Lung (tissue), 12 donors: ENCODE results near the gene BICC1. TPM values are rescaled to one million over a fixed set of nuclear protein-coding genes. Genes with fewer than 3 reads are reported as not detected.

Experiments used
- ATAC-seq: fragments of 200-7000 bp; cut with Tn5 transposase; one replicate; pipeline ENCODE4 v1.9.1; 2020; ENCODE audit warnings: moderate number of reproducible peaks; ENCODE audit not compliant: insufficient read depth, low FRiP score
- DNase-seq, 3 donors: peaks; one replicate each; pipeline ENCODE4 v3.0.0-alpha.2; 2013 to 2017
- H3K27ac ChIP-seq, 2 donors: one replicate each; pipeline ENCODE4 v1.5.1; 2013; ENCODE audit warnings: mild to moderate bottlenecking in 2 of 2, moderate library complexity in 2 of 2, control low read depth in 1 of 2, inconsistent platforms in 1 of 2, low read depth in 1 of 2, low read length in 1 of 2
- H3K27me3 ChIP-seq, 3 donors: one replicate each; pipeline ENCODE4 v1.5.1; 2013; ENCODE audit warnings: low read length in 2 of 3; ENCODE audit not compliant: control insufficient read depth in 3 of 3, insufficient read depth in 3 of 3
- H3K36me3 ChIP-seq, 4 donors: one replicate each; pipeline ENCODE4 v1.5.1; 2013; ENCODE audit warnings: low read length in 4 of 4, mild to moderate bottlenecking in 1 of 4, moderate library complexity in 1 of 4; ENCODE audit not compliant: control insufficient read depth in 4 of 4, insufficient read depth in 4 of 4
- H3K4me1 ChIP-seq, 5 donors: one replicate each; pipeline ENCODE4 v1.5.1; 2013; ENCODE audit warnings: low read length in 5 of 5, mild to moderate bottlenecking in 2 of 5, moderate library complexity in 1 of 5; ENCODE audit not compliant: control insufficient read depth in 5 of 5, insufficient read depth in 5 of 5
- H3K4me3 ChIP-seq: one replicate; pipeline ENCODE4 v1.5.1; 2013; ENCODE audit warnings: mild to moderate bottlenecking, control low read depth, moderate library complexity
- H3K9ac ChIP-seq, 2 donors: one replicate each; pipeline ENCODE4 v1.5.1; 2013; ENCODE audit warnings: low read length in 2 of 2, control low read depth in 1 of 2; ENCODE audit not compliant: insufficient read depth in 1 of 2
- H3K9me3 ChIP-seq, 4 donors: one replicate each; pipeline ENCODE4 v1.5.1; 2013; ENCODE audit warnings: low read length in 3 of 4, mild to moderate bottlenecking in 1 of 4, moderate library complexity in 1 of 4; ENCODE audit not compliant: control insufficient read depth in 4 of 4, insufficient read depth in 3 of 4
- whole genome bisulfite sequencing, 2 donors: extraction: QIAGEN DNeasy Blood & Tissue Kit; methylation state at CpG; one replicate each; pipeline ENCODE4 v1.1.7; 2013; 5-methylcytosine and 5-hydroxymethylcytosine counted together
- polyA plus RNA-seq, 2 donors: library from polyadenylated mRNA; stranded (reverse); fragments of 200-250 nt; gene quantifications; one replicate each; pipeline ENCODE4 v1.2.1, GENCODE V29; 2013
- total RNA-seq, 2 donors: library from RNA; depleted of rRNA in 1 of 2; stranded (reverse); fragments of >200 nt in 1 of 2; gene quantifications; one replicate each; pipeline ENCODE4 v1.2.1, GENCODE V29; 2014 to 2021
- TF ChIP-seq, protein P1 (sequence below): IDR thresholded peaks from 2 replicates; pipeline ENCODE4 v1.5.1; 2012; ENCODE audit warnings: mild to moderate bottlenecking; ENCODE audit errors: control extremely low read depth, extremely low read depth
- donor health status: control.
- donor health status: control.
- donor health status: Bipolar disorder and iron deficiency.
- donor health status: healthy.
- donor health status: DM: yes; HTN: yes; CAD: no.

BICC1 gene
- total and polyA plus RNA-seq, 4 donors, result 2.3 to 43.1 (median 5.9) TPM

DNA sequence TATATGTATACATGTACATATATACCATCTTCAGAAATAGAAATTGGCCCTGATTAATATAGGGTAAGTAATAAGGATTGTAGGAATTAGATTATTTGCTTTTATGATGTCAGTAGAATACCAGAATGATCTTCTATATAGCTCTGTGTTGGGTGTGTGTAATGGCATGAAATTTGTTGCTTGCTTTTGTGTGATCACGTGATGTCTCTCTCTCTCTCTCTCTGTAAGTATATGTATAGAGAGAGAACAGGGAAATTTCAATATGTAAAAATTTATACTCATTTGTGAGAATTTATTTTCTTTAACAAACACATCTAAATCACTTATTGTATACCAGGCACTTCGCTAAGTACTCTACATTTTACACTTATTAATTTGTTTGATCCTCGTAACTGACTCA is 272.7 kb downstream of the BICC1 start:
- Histone ChIP-seq H3K4me1 (peaks cover 0 to 35% (median 12%) of the 10 kb centered on the region in 5 donors), H3K27me3 (no peaks in the 10 kb centered on the region), H3K9me3 (no peaks in the 10 kb centered on the region), H3K4me3 (no peak overlapping the region), H3K27ac (no peak overlapping the region), H3K9ac (no peak overlapping the region), H3K36me3 (peaks cover 0 to 19% (median 0%) of the 10 kb centered on the region in 4 donors)
- TF ChIP-seq, protein P1, sequence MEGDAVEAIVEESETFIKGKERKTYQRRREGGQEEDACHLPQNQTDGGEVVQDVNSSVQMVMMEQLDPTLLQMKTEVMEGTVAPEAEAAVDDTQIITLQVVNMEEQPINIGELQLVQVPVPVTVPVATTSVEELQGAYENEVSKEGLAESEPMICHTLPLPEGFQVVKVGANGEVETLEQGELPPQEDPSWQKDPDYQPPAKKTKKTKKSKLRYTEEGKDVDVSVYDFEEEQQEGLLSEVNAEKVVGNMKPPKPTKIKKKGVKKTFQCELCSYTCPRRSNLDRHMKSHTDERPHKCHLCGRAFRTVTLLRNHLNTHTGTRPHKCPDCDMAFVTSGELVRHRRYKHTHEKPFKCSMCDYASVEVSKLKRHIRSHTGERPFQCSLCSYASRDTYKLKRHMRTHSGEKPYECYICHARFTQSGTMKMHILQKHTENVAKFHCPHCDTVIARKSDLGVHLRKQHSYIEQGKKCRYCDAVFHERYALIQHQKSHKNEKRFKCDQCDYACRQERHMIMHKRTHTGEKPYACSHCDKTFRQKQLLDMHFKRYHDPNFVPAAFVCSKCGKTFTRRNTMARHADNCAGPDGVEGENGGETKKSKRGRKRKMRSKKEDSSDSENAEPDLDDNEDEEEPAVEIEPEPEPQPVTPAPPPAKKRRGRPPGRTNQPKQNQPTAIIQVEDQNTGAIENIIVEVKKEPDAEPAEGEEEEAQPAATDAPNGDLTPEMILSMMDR, result no peak
- DNase-seq, result no peak
- ATAC-seq, result no peak
- 94 to 95% methylated on average over 3 of the region's 3 CpGs for WGBS, 2 donors

DNA sequence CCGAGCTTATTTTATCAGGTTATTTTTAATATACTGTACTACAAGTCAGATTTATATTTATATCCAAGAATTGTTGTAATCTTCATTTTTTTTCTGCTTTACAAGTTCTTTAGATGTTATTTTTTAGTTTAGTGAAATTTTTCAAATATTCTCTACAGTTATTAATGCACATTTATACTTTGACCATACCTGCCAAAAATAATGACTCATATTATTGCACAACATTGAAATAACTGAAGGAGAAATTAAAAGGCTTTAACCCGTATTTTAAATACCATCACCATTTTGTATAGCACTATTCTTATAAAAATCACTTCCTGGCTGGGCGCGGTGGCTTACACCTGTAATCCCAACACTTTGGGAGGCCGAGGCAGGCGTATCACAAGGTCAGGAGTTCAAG is 278.5 kb downstream of the BICC1 start:
- no peak overlapping the region for H3K4me3 ChIP-seq
- no peak overlapping the region for H3K9ac ChIP-seq
- no peaks in the 10 kb centered on the region for H3K9me3 ChIP-seq
- TF ChIP-seq, protein P1, result no peak
- H3K4me1 ChIP-seq, result no peaks in the 10 kb centered on the region
- 82 to 87% methylated on average over 6 of the region's 6 CpGs for WGBS, 2 donors
- no peak for DNase-seq
- H3K27ac ChIP-seq, result no peak overlapping the region
- peaks cover 0 to 25% (median 0%) of the 10 kb centered on the region in 4 donors for H3K36me3 ChIP-seq
- ATAC-seq, result no peak
- H3K27me3 ChIP-seq, result no peaks in the 10 kb centered on the region

DNA sequence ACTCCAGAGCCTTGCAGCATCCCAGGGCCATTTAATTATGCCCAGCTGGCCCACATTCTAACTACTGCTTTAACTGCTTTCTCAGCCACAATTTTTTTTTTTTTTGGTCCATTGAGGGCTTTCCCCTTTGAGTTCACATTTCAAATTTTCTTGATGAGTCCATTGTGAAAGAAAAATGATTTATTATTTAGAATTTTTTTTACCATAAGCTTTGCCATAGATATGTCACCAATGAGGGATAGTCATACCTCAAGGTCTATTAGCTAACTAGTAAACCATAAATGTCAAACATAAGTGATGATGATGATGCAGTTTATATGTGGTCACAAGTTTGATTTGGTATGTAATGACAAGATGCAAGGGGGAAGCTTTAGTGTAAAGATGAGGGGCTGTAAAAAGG is 282.9 kb downstream of the BICC1 start:
- TF ChIP-seq, protein P1, result no peak
- ATAC-seq, result no peak
- Histone ChIP-seq H3K4me3 (no peak overlapping the region), H3K9ac (no peak overlapping the region), H3K27ac (no peak overlapping the region), H3K36me3 (peaks cover 0 to 18% (median under 1%) of the 10 kb centered on the region in 4 donors), H3K27me3 (no peaks in the 10 kb centered on the region), H3K9me3 (no peaks in the 10 kb centered on the region), H3K4me1 (no peaks in the 10 kb centered on the region)
- DNase-seq, result no peak

DNA sequence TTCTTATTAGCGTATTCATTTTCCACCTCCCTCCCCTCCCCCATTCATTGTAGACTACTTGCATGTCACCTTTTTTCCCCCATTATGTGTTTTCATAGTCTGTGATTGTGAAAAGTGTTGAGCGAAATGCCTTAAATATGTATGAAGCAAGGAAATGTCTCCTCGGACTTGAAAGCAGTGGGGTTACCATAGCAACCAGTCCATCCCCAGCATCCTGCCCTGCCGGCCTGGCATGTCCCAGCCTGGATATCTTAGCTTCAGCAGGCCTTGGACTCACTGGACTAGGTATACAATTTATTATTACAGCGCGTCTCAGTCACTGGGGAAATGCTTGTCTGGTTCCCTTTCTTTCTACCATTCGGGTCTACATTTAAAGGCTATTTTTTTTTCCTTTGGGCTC is 283.6 kb downstream of the BICC1 start:
- Histone ChIP-seq H3K36me3 (peaks cover 0 to 16% (median 3%) of the 10 kb centered on the region in 4 donors), H3K27me3 (no peaks in the 10 kb centered on the region), H3K27ac (no peak overlapping the region), H3K9ac (no peak overlapping the region), H3K4me1 (no peaks in the 10 kb centered on the region), H3K9me3 (no peaks in the 10 kb centered on the region), H3K4me3 (no peak overlapping the region)
- TF ChIP-seq, protein P1, result no peak
- no peak for ATAC-seq
- no peak for DNase-seq
- 86 to 90% methylated on average over 7 of the region's 7 CpGs for WGBS, 2 donors
